Mesendoderm (in vitro differentiated cells): ENCODE data around the gene PBRM1.

Source experiments
- DNase-seq: peaks from one replicate; pipeline ENCODE4 v3.0.0; 2013
- H2AK5ac ChIP-seq: 2 replicates; pipeline ENCODE4 v1.6.1; 2013; ENCODE audit warnings: low read length, inconsistent platforms
- H2BK120ac ChIP-seq: 2 replicates; pipeline ENCODE4 v1.6.1; 2013; ENCODE audit warnings: low read depth, mild to moderate bottlenecking, low read length, moderate library complexity, mixed read lengths
- H2BK15ac ChIP-seq: replicated peaks from 2 replicates; pipeline ENCODE4 v1.6.1; 2013; ENCODE audit warnings: low read depth, mild to moderate bottlenecking, moderate library complexity
- H2BK5ac ChIP-seq: 2 replicates; pipeline ENCODE4 v1.6.1; 2013; ENCODE audit warnings: low read length, inconsistent platforms
- H3K18ac ChIP-seq: 2 replicates; pipeline ENCODE4 v1.6.1; 2013; ENCODE audit warnings: mild to moderate bottlenecking, low read length, mixed read lengths
- H3K23ac ChIP-seq: one replicate; pipeline ENCODE4 v1.6.1; 2013; ENCODE audit warnings: low read length
- H3K27ac ChIP-seq: 2 replicates; pipeline ENCODE4 v1.5.1; 2013; ENCODE audit warnings: low read depth, mild to moderate bottlenecking, inconsistent platforms, low read length, moderate library complexity
- H3K27me3 ChIP-seq: 2 replicates; pipeline ENCODE4 v1.6.1; 2013; ENCODE audit warnings: low read length, control low read depth, mild to moderate bottlenecking, inconsistent platforms; ENCODE audit not compliant: insufficient read depth, poor library complexity
- H3K36me3 ChIP-seq: 2 replicates; pipeline ENCODE4 v1.6.1; 2013; ENCODE audit warnings: low read length, inconsistent platforms; ENCODE audit not compliant: control insufficient read depth, insufficient read depth
- H3K4ac ChIP-seq: one replicate; pipeline ENCODE4 v1.6.1; 2013; ENCODE audit warnings: low read depth, mild to moderate bottlenecking, low read length, moderate library complexity
- H3K4me1 ChIP-seq: 2 replicates; pipeline ENCODE4 v1.6.1; 2013; ENCODE audit warnings: low read depth, low read length, inconsistent platforms; ENCODE audit not compliant: control insufficient read depth
- H3K4me2 ChIP-seq: 2 replicates; pipeline ENCODE4 v1.6.1; 2013; ENCODE audit warnings: low read length
- H3K4me3 ChIP-seq: 2 replicates; pipeline ENCODE4 v1.5.1; 2013; ENCODE audit warnings: mild to moderate bottlenecking, low read length
- H3K56ac ChIP-seq: one replicate; pipeline ENCODE4 v1.6.1; 2013; ENCODE audit warnings: low read length
- H3K79me1 ChIP-seq: 2 replicates; pipeline ENCODE4 v1.6.1; 2013; ENCODE audit warnings: low read length, inconsistent platforms
- H3K79me2 ChIP-seq: 2 replicates; pipeline ENCODE4 v1.6.1; 2013; ENCODE audit warnings: mild to moderate bottlenecking, low read length; ENCODE audit not compliant: control insufficient read depth, insufficient read depth
- H3K9ac ChIP-seq: 2 replicates; pipeline ENCODE4 v1.6.1; 2013; ENCODE audit warnings: low read length, inconsistent platforms
- H4K5ac ChIP-seq: one replicate; pipeline ENCODE4 v1.6.1; 2013; ENCODE audit warnings: low read length
- H4K8ac ChIP-seq: one replicate; pipeline ENCODE4 v1.6.1; 2013; ENCODE audit warnings: low read depth, mild to moderate bottlenecking, control low read depth, low read length, moderate library complexity
- WGBS: extraction: QIAGEN DNeasy Blood & Tissue Kit; methylation state at CpG from one replicate; pipeline ENCODE4 v1.1.7; 2013; ENCODE audit warnings: low lambda C conversion rate, missing lambda C conversion rate; ENCODE audit not compliant: insufficient coverage; ENCODE audit errors: extremely low coverage; 5-methylcytosine and 5-hydroxymethylcytosine counted together

Gene PBRM1

GRCh38 chr3:52689151-52689550 is 3.4 kb upstream of the PBRM1 start:
- no peak overlapping the region for H4K5ac ChIP-seq
- no peaks in the 10 kb centered on the region for H3K4me1 ChIP-seq
- no peak overlapping the region for H3K4me2 ChIP-seq
- no peaks in the 10 kb centered on the region for H3K27me3 ChIP-seq
- DNase-seq, result no peak
- no peak overlapping the region for H3K23ac ChIP-seq
- no peak overlapping the region for H2BK15ac ChIP-seq
- H2AK5ac ChIP-seq, result no peak overlapping the region
- no peak overlapping the region for H2BK120ac ChIP-seq
- H3K4ac ChIP-seq, result no peak overlapping the region
- WGBS, result no CpG with 5 or more reads among the region's 3 CpGs
- H3K79me1 ChIP-seq, result peaks cover 13% of the 10 kb centered on the region
- no peak overlapping the region for H2BK5ac ChIP-seq
- no peak overlapping the region for H3K56ac ChIP-seq
- H3K36me3 ChIP-seq, result peaks cover 31% of the 10 kb centered on the region
- H3K79me2 ChIP-seq, result peaks cover 36% of the 10 kb centered on the region
- H3K27ac ChIP-seq, result no peak overlapping the region
- H3K9ac ChIP-seq, result no peak overlapping the region
- H3K18ac ChIP-seq, result no peak overlapping the region
- no peak overlapping the region for H3K4me3 ChIP-seq
- H4K8ac ChIP-seq, result no peak overlapping the region

- Histone ChIP-seq H3K27ac (no peak overlapping the region), H2BK15ac (no peak overlapping the region), H2AK5ac (no peak overlapping the region), H2BK120ac (no peak overlapping the region), H3K4me2 (no peak overlapping the region), H4K8ac (no peak overlapping the region), H3K79me1 (peaks cover 13% of the 10 kb centered on the region), H3K79me2 (peaks cover 44% of the 10 kb centered on the region), H3K36me3 (peaks cover 26% of the 10 kb centered on the region), H3K4me3 (no peak overlapping the region), H3K9ac (peak overlapping the region; percentile 35), H3K4me1 (no peaks in the 10 kb centered on the region), H4K5ac (no peak overlapping the region), H3K4ac (no peak overlapping the region), H2BK5ac (no peak overlapping the region), H3K18ac (no peak overlapping the region), H3K27me3 (no peaks in the 10 kb centered on the region), H3K56ac (no peak overlapping the region), H3K23ac (no peak overlapping the region)
- WGBS, result no CpG with 5 or more reads among the region's 6 CpGs
- DNase-seq, result no peak
Measured at GRCh38 chr3:52688266-52688665, 2.6 kb upstream of the PBRM1 start.

DNA sequence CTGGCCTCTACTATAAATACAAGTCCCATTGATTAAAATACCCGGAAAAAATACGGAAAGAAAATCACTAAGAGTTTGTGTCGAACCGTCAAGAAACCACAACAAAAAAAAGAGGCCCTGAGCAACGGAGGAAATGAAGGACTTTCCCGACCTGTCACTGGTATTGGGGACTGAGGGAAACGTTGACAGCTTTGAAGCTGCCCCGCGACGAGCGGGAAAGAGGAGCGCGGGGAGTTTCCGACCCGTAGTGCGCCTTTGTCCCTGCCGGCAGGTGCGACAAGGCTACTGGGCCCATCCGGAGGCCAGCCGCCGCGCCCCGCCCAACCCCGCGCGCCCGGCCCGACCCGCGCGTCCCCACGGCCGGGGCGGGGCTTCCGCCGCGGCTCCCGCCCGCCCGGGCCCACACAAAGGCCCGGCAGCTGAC is 416 bp downstream of the PBRM1 start:
- Histone ChIP-seq H3K79me1 (peaks cover 15% of the 10 kb centered on the region), H3K4ac (no peak overlapping the region), H3K4me2 (peak overlapping the region; percentile 9), H3K56ac (peak overlapping the region; percentile 94), H3K4me1 (no peaks in the 10 kb centered on the region), H2AK5ac (no peak overlapping the region), H2BK120ac (no peak overlapping the region), H3K18ac (peak overlapping the region; percentile 71), H3K23ac (no peak overlapping the region), H4K5ac (no peak overlapping the region), H3K36me3 (peaks cover 19% of the 10 kb centered on the region), H2BK5ac (no peak overlapping the region), H3K9ac (peak overlapping the region; percentile 90), H2BK15ac (no peak overlapping the region), H4K8ac (no peak overlapping the region), H3K27me3 (no peaks in the 10 kb centered on the region), H3K79me2 (peaks cover 55% of the 10 kb centered on the region), H3K27ac (peak overlapping the region; percentile 90), H3K4me3 (peak overlapping the region; percentile 69)
- no CpG with 5 or more reads among the region's 41 CpGs for WGBS
- peak; percentile 83 for DNase-seq

DNA sequence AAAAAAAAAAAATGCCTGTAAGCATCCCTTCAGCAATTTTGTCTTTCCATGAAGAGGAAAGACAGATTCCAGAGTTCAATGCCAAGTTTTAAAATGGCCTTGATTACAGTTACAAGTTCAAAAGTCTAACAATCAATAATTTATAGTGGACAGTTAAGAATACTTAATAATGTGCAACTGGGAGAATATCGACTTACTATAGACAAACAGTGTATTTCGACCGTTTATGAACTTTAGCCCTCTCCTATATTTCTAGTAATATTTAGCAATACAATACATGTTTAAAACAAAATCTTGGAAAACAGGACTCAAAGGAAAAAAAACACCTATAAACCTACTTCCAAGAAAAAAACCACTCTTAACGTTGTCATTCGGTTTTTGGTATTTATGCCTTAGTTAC is 1.5 kb downstream of the PBRM1 start:
- Histone ChIP-seq H3K4me2 (no peak overlapping the region), H4K5ac (no peak overlapping the region), H3K27ac (no peak overlapping the region), H3K56ac (no peak overlapping the region), H2BK5ac (no peak overlapping the region), H3K18ac (no peak overlapping the region), H3K4me3 (no peak overlapping the region), H4K8ac (no peak overlapping the region), H3K36me3 (peaks cover 15% of the 10 kb centered on the region), H3K4me1 (no peaks in the 10 kb centered on the region), H3K79me2 (peaks cover 57% of the 10 kb centered on the region), H2BK120ac (no peak overlapping the region), H2BK15ac (no peak overlapping the region), H3K4ac (no peak overlapping the region), H2AK5ac (no peak overlapping the region), H3K9ac (no peak overlapping the region), H3K23ac (no peak overlapping the region), H3K27me3 (no peaks in the 10 kb centered on the region), H3K79me1 (peaks cover 17% of the 10 kb centered on the region)
- no peak for DNase-seq
- no CpG with 5 or more reads among the region's 5 CpGs for WGBS

- Histone ChIP-seq H3K4me2 (no peak overlapping the region), H3K4me1 (no peaks in the 10 kb centered on the region), H3K56ac (peak overlapping the region; percentile 34), H3K27ac (no peak overlapping the region), H3K4me3 (no peak overlapping the region), H3K27me3 (no peaks in the 10 kb centered on the region), H2BK15ac (no peak overlapping the region), H4K5ac (no peak overlapping the region), H3K23ac (no peak overlapping the region), H3K79me2 (peaks cover 52% of the 10 kb centered on the region), H3K18ac (no peak overlapping the region), H4K8ac (no peak overlapping the region), H3K4ac (peak overlapping the region; percentile 25), H2BK5ac (no peak overlapping the region), H3K79me1 (peaks cover 13% of the 10 kb centered on the region), H2BK120ac (no peak overlapping the region), H2AK5ac (no peak overlapping the region), H3K9ac (no peak overlapping the region), H3K36me3 (peaks cover 12% of the 10 kb centered on the region)
- no CpG with 5 or more reads among the region's 6 CpGs for WGBS
- no peak for DNase-seq
Measured at GRCh38 chr3:52683611-52684010, 2.1 kb downstream of the PBRM1 start.

- Histone ChIP-seq H4K8ac (no peak overlapping the region), H2BK5ac (no peak overlapping the region), H3K27me3 (no peaks in the 10 kb centered on the region), H2BK120ac (no peak overlapping the region), H3K4me3 (no peak overlapping the region), H3K79me1 (peaks cover 6% of the 10 kb centered on the region), H3K9ac (no peak overlapping the region), H3K4me2 (no peak overlapping the region), H3K18ac (no peak overlapping the region), H3K23ac (no peak overlapping the region), H4K5ac (no peak overlapping the region), H3K27ac (no peak overlapping the region), H3K4me1 (no peaks in the 10 kb centered on the region), H2BK15ac (no peak overlapping the region), H3K36me3 (peaks cover 8% of the 10 kb centered on the region), H3K56ac (no peak overlapping the region), H2AK5ac (no peak overlapping the region), H3K79me2 (peaks cover 38% of the 10 kb centered on the region), H3K4ac (no peak overlapping the region)
- DNase-seq, result peak; percentile 72
Measured at GRCh38 chr3:52682016-52682415, 3.7 kb downstream of the PBRM1 start.
